GM12874 (cell line): ENCODE data around the gene KANK3.

Experiments
- CTCF ChIP-seq: IDR thresholded peaks from 2 replicates; pipeline ENCODE4 v1.5.1; 2011; ENCODE audit warnings: low read depth, mild to moderate bottlenecking, control low read depth, low read length, moderate library complexity; ENCODE audit not compliant: insufficient read depth

KANK3 gene

GRCh38 chr19:8332976-8333766 lies 9.9 kb downstream of the KANK3 start:
- TF ChIP-seq CTCF = no peak

- no peak for TF ChIP-seq CTCF
These were observed 11.7 kb downstream of the KANK3 start for GRCh38 chr19:8331263-8331845.

GRCh38 chr19:8329996-8330395 lies 13.1 kb downstream of the KANK3 start:
- no peak for TF ChIP-seq CTCF

GRCh38 chr19:8325454-8325853 lies 17.6 kb downstream of the KANK3 start:
- TF ChIP-seq CTCF = no peak

- no peak for TF ChIP-seq CTCF
These were observed 18.6 kb downstream of the KANK3 start for GRCh38 chr19:8324186-8325050.

- no peak for TF ChIP-seq CTCF
These were observed 19.3 kb downstream of the KANK3 start for GRCh38 chr19:8323781-8324185.

- no peak for TF ChIP-seq CTCF
These were observed 20.4 kb downstream of the KANK3 start for GRCh38 chr19:8322638-8322997.
